Keratinocyte (primary cell): ENCODE results near the gene UROC1. TPM values are rescaled to one million over a fixed set of nuclear protein-coding genes. Genes with fewer than 3 reads are reported as not detected.

Experiments
- DNase-seq: peaks from one replicate; pipeline ENCODE4 v3.0.0-alpha.2; 2011; ENCODE audit warnings: low read depth, missing footprints, low spot score
- FAIRE-seq: peaks from 2 replicates; lab custom pipeline; 2011; peaks lifted over from hg19 to GRCh38; lab: Jason Lieb, UNC
- H2AFZ ChIP-seq: 2 replicates; pipeline ENCODE4 v1.6.0; 2012; ENCODE audit warnings: low read length, control low read depth, inconsistent platforms; ENCODE audit not compliant: control insufficient read depth
- H3K27ac ChIP-seq: 2 replicates; pipeline ENCODE4 v1.5.1; 2011; ENCODE audit warnings: low read length; ENCODE audit not compliant: control insufficient read depth, insufficient read depth
- H3K27me3 ChIP-seq: 3 replicates; pipeline ENCODE4 v1.6.0; 2011; ENCODE audit warnings: low read length; ENCODE audit not compliant: control insufficient read depth, insufficient read depth; ENCODE audit errors: extremely low read depth
- H3K36me3 ChIP-seq, 2 experiments: 2 replicates in 1 of 2; 3 replicates in 1 of 2; pipeline ENCODE4 v1.5.1; 2011; ENCODE audit warnings: low read length in 2 of 2, mild to moderate bottlenecking in 1 of 2; ENCODE audit not compliant: control insufficient read depth in 2 of 2, insufficient read depth in 2 of 2; ENCODE audit errors: extremely low read depth in 1 of 2
- H3K4me1 ChIP-seq: 3 replicates; pipeline ENCODE4 v1.5.1; 2011; ENCODE audit warnings: low read length; ENCODE audit not compliant: control insufficient read depth, insufficient read depth; ENCODE audit errors: extremely low read depth
- H3K4me2 ChIP-seq: 3 replicates; pipeline ENCODE4 v1.6.0; 2011; ENCODE audit warnings: low read depth, low read length; ENCODE audit not compliant: control insufficient read depth, insufficient read depth; ENCODE audit errors: extremely low read depth
- H3K4me3 ChIP-seq, 3 experiments: fragments of 200-600 bp in 1 of 3; sonication (generic) in 1 of 3; 2 replicates in 2 of 3; 3 replicates in 1 of 3; pipeline ENCODE4 v1.5.1; 2011 to 2016; ENCODE audit warnings: low read length in 3 of 3, mild to moderate bottlenecking in 3 of 3, control low read depth in 2 of 3, inconsistent platforms in 1 of 3, low read depth in 1 of 3, mixed read lengths in 1 of 3, mixed run types in 1 of 3, moderate library complexity in 1 of 3; ENCODE audit not compliant: control insufficient read depth in 2 of 3, insufficient read depth in 2 of 3; ENCODE audit errors: extremely low read depth in 1 of 3
- H3K79me2 ChIP-seq: 2 replicates; pipeline ENCODE4 v1.6.0; 2012; ENCODE audit warnings: low read length; ENCODE audit not compliant: control insufficient read depth, insufficient read depth
- H3K9ac ChIP-seq: 3 replicates; pipeline ENCODE4 v1.6.0; 2011; ENCODE audit warnings: low read length; ENCODE audit not compliant: control insufficient read depth, insufficient read depth; ENCODE audit errors: extremely low read depth
- H3K9me1 ChIP-seq: 3 replicates; pipeline ENCODE4 v1.6.0; 2011; ENCODE audit warnings: low read length; ENCODE audit not compliant: control insufficient read depth, insufficient read depth; ENCODE audit errors: extremely low read depth
- H3K9me3 ChIP-seq: 2 replicates; pipeline ENCODE4 v1.5.1; 2012; ENCODE audit warnings: low read depth, low read length; ENCODE audit not compliant: control insufficient read depth
- H4K20me1 ChIP-seq: 3 replicates; pipeline ENCODE4 v1.6.0; 2011; ENCODE audit warnings: low read length; ENCODE audit not compliant: control insufficient read depth, insufficient read depth; ENCODE audit errors: extremely low read depth
- CTCF ChIP-seq, 3 experiments: IDR thresholded peaks in 1 of 3; conservative IDR thresholded peaks in 1 of 3; optimal IDR thresholded peaks in 1 of 3; 2 replicates in 2 of 3; 3 replicates in 1 of 3; pipeline versions ENCODE3 to v1.5.1; 2011; ENCODE audit warnings: low read length in 3 of 3, mild to moderate bottlenecking in 3 of 3, moderate library complexity in 2 of 3, control low read depth in 1 of 3, inconsistent platforms in 1 of 3; ENCODE audit not compliant: insufficient read depth in 2 of 3; ENCODE audit errors: extremely low read depth in 1 of 3
- EZH2 ChIP-seq: IDR thresholded peaks from one replicate; pipeline ENCODE4 v1.6.1; 2012; ENCODE audit warnings: inconsistent platforms, mild to moderate bottlenecking, low read length, moderate library complexity
- dilution Hi-C: fragments of 300-500 bp; cut with MboI; formaldehyde crosslinking; loops from one replicate; pipeline ENCODE4 v1.7.0; 2020; ENCODE audit warnings: low sequenced_read_pairs; ENCODE audit not compliant: extremely low pct_ligation_motif_present
- polyA plus RNA-seq, 5 experiments: library from polyadenylated mRNA; depleted of rRNA in 3 of 5; stranded (reverse) in 3 of 5; stranded (forward) in 1 of 5; unstranded in 1 of 5; fragments of >200 nt; gene quantifications; 1 replicate in 1 of 5; 2 replicates in 3 of 5; 3 replicates in 1 of 5; pipeline versions ENCODE4 v1.2.1 to v1.2.3, GENCODE V29; 2011 to 2012; ENCODE audit warnings: missing spikeins in 2 of 5, low read depth in 1 of 5, low replicate concordance in 1 of 5

UROC1 gene
- polyA plus RNA-seq, 1 donor (not counting 4 experiments of a cell fraction or from before 2014, with no cell fraction given): not detected

- peaks cover 4% of the 10 kb centered on the region for H4K20me1 ChIP-seq
- H3K4me3 ChIP-seq: no peak overlapping the region
- H3K27ac ChIP-seq: no peak overlapping the region
- no peaks in the 10 kb centered on the region for H3K4me1 ChIP-seq
- dilution Hi-C loops: no loop called here
- H2AFZ ChIP-seq: no peak overlapping the region
- H3K9me3 ChIP-seq: no peaks in the 10 kb centered on the region
- no peaks in the 10 kb centered on the region for H3K27me3 ChIP-seq
- no peak overlapping the region for H3K4me2 ChIP-seq
- TF ChIP-seq CTCF (optimal IDR thresholded peaks at IDR 0.05 in 1 of 3, IDR thresholded peaks at IDR 0.05 in 1 of 3, conservative IDR thresholded peaks at IDR 0.05 in 1 of 3; ENCODE audit: extremely low read depth in 1 of 3, insufficient read depth in 2 of 3, low read length in 3 of 3) (no peak), EZH2 (no peak)
- H3K79me2 ChIP-seq: no peaks in the 10 kb centered on the region
- H3K9ac ChIP-seq: no peak overlapping the region
- DNase-seq: no peak
- peaks cover 18 to 19% of the 10 kb centered on the region in 2 experiments for H3K36me3 ChIP-seq
- no peaks in the 10 kb centered on the region for H3K9me1 ChIP-seq
- no peak for FAIRE-seq
Measured at GRCh38 chr3:126450744-126451143, 66.8 kb downstream of the UROC1 start.

- H3K4me1 ChIP-seq: no peaks in the 10 kb centered on the region
- no peak overlapping the region for H3K9ac ChIP-seq
- no peak overlapping the region for H2AFZ ChIP-seq
- H3K27ac ChIP-seq: no peak overlapping the region
- H3K4me2 ChIP-seq: no peak overlapping the region
- H3K27me3 ChIP-seq: no peaks in the 10 kb centered on the region
- no peak for DNase-seq
- H3K4me3 ChIP-seq: no peak overlapping the region
- dilution Hi-C loops: no loop called here
- no peak for FAIRE-seq
- H3K36me3 ChIP-seq: peaks cover 14 to 18% of the 10 kb centered on the region in 2 experiments
- no peaks in the 10 kb centered on the region for H3K79me2 ChIP-seq
- peaks cover 2% of the 10 kb centered on the region for H3K9me1 ChIP-seq
- no peaks in the 10 kb centered on the region for H3K9me3 ChIP-seq
- peaks cover 4% of the 10 kb centered on the region for H4K20me1 ChIP-seq
- TF ChIP-seq CTCF (optimal IDR thresholded peaks at IDR 0.05 in 1 of 3, IDR thresholded peaks at IDR 0.05 in 1 of 3, conservative IDR thresholded peaks at IDR 0.05 in 1 of 3; ENCODE audit: extremely low read depth in 1 of 3, insufficient read depth in 2 of 3, low read length in 3 of 3): no peak
- no peak for TF ChIP-seq EZH2
Measured at GRCh38 chr3:126450219-126450618, 67.4 kb downstream of the UROC1 start.
